Parathyroid adenoma (tissue), 2 donors: Measurements from ENCODE around the gene HERC5.
"Not testable (repeated sequence)": the region's sequence is repeated elsewhere in the genome, so short reads cannot be mapped to it uniquely, and the experiment has no call there.

Experiments
- H2AFZ ChIP-seq: fragments of 300-600 bp; sonication (generic); one replicate; pipeline ENCODE4 v1.7.0; 2017; ENCODE audit warnings: antibody characterized with exemption, mild to moderate bottlenecking
- H3K27ac ChIP-seq: fragments of 300-600 bp; sonication (generic); one replicate; pipeline ENCODE4 v1.7.0; 2017
- H3K27me3 ChIP-seq: fragments of 300-600 bp; sonication (generic); one replicate; pipeline ENCODE4 v1.7.0; 2017; ENCODE audit warnings: low read length; ENCODE audit not compliant: control insufficient read depth, insufficient read depth
- H3K36me3 ChIP-seq: fragments of 300-600 bp; sonication (generic); one replicate; pipeline ENCODE4 v1.7.0; 2017; ENCODE audit warnings: low read length; ENCODE audit not compliant: control insufficient read depth, insufficient read depth
- H3K4me1 ChIP-seq: fragments of 300-600 bp; sonication (generic); one replicate; pipeline ENCODE4 v1.7.0; 2017; ENCODE audit warnings: control low read depth
- H3K4me2 ChIP-seq: fragments of 300-600 bp; sonication (generic); one replicate; pipeline ENCODE4 v1.7.0; 2017; ENCODE audit warnings: low read length
- H3K4me3 ChIP-seq: fragments of 300-600 bp; sonication (generic); one replicate; pipeline ENCODE4 v1.7.0; 2017; ENCODE audit warnings: low read depth, low read length
- H3K79me2 ChIP-seq: fragments of 300-600 bp; sonication (generic); one replicate; pipeline ENCODE4 v1.7.0; 2017; ENCODE audit warnings: control low read depth
- H3K9ac ChIP-seq: fragments of 300-600 bp; sonication (generic); one replicate; pipeline ENCODE4 v1.7.0; 2017; ENCODE audit warnings: mild to moderate bottlenecking
- H3K9me3 ChIP-seq: fragments of 300-600 bp; sonication (generic); one replicate; pipeline ENCODE4 v1.7.0; 2017; ENCODE audit warnings: low read length; ENCODE audit not compliant: control insufficient read depth
- TF ChIP-seq, protein P1 (sequence below): fragments of 300-600 bp; sonication (generic); IDR thresholded peaks from one replicate; pipeline ENCODE4 v1.7.0; 2017; ENCODE audit warnings: antibody characterized with exemption, mild to moderate bottlenecking
- donor health status: primary hyperparathyroidism.

Gene HERC5

DNA sequence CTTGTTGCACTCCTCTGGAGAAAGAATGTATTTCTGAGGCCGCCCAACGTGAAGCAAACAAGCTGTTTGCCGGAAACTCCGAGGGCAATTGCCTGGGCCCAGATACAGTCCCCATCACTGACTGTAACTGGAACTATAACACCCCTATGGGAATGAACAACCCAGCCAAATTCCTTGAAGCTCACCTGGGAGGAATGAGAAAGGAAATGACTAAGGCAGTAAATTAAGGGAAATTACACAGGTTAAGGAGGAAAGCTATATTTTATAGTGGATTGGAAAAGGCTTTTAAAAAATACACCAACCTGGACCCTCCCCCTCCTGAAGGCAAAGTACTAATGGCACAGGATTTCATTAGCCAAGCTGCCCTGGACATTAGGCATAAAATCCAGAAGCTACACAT is 11.7 kb upstream of the HERC5 start:
- H3K9me3 ChIP-seq = no peaks in the 10 kb centered on the region

DNA sequence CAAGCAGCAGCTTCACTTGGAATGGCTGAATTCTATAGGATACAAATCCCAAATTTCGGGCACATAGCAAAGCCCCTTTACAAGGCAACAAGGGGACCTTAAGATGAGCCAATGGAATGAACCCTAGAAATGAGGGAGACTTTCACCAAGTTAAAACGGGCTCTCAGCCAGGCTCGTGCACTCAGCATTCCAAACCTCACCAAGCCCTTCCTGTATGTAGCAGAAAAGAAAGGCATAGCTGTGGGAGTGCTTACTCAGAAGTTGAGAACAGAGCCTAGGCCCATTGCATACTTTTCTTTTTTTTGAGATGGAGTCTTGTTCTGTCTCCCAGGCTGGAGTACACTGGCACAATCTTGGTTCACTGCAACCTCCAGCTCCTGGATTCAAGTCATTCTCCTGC is 10.8 kb upstream of the HERC5 start:
- Histone ChIP-seq H2AFZ (no peak overlapping the region), H3K27ac (no peak overlapping the region), H3K9me3 (no peaks in the 10 kb centered on the region), H3K9ac (no peak overlapping the region), H3K4me3 (no peak overlapping the region), H3K27me3 (no peaks in the 10 kb centered on the region), H3K79me2 (no peaks in the 10 kb centered on the region), H3K36me3 (no peaks in the 10 kb centered on the region), H3K4me1 (no peaks in the 10 kb centered on the region), H3K4me2 (no peak overlapping the region)
- TF ChIP-seq, protein P1, sequence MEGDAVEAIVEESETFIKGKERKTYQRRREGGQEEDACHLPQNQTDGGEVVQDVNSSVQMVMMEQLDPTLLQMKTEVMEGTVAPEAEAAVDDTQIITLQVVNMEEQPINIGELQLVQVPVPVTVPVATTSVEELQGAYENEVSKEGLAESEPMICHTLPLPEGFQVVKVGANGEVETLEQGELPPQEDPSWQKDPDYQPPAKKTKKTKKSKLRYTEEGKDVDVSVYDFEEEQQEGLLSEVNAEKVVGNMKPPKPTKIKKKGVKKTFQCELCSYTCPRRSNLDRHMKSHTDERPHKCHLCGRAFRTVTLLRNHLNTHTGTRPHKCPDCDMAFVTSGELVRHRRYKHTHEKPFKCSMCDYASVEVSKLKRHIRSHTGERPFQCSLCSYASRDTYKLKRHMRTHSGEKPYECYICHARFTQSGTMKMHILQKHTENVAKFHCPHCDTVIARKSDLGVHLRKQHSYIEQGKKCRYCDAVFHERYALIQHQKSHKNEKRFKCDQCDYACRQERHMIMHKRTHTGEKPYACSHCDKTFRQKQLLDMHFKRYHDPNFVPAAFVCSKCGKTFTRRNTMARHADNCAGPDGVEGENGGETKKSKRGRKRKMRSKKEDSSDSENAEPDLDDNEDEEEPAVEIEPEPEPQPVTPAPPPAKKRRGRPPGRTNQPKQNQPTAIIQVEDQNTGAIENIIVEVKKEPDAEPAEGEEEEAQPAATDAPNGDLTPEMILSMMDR = no peak

More for the DNA sequence above, 11.7 kb upstream of the HERC5 start:
- Histone ChIP-seq H2AFZ (no peak overlapping the region), H3K27me3 (no peaks in the 10 kb centered on the region), H3K36me3 (no peaks in the 10 kb centered on the region), H3K79me2 (no peaks in the 10 kb centered on the region), H3K4me1 (no peaks in the 10 kb centered on the region), H3K4me3 (no peak overlapping the region), H3K9ac (no peak overlapping the region), H3K4me2 (no peak overlapping the region), H3K27ac (no peak overlapping the region)
- TF ChIP-seq, protein P1 = no peak

GRCh38 chr4:88447371-88448095 is 9.4 kb upstream of the HERC5 start:
- H3K4me1 ChIP-seq = no peaks in the 10 kb centered on the region
- H3K79me2 ChIP-seq = no peaks in the 10 kb centered on the region
- no peak overlapping the region for H2AFZ ChIP-seq
- no peaks in the 10 kb centered on the region for H3K27me3 ChIP-seq
- H3K4me2 ChIP-seq = no peak overlapping the region
- H3K9ac ChIP-seq = no peak overlapping the region
- TF ChIP-seq, protein P1 = no peak
- H3K9me3 ChIP-seq = no peaks in the 10 kb centered on the region
- H3K27ac ChIP-seq = no peak overlapping the region
- H3K4me3 ChIP-seq = no peak overlapping the region
- H3K36me3 ChIP-seq = no peaks in the 10 kb centered on the region

DNA sequence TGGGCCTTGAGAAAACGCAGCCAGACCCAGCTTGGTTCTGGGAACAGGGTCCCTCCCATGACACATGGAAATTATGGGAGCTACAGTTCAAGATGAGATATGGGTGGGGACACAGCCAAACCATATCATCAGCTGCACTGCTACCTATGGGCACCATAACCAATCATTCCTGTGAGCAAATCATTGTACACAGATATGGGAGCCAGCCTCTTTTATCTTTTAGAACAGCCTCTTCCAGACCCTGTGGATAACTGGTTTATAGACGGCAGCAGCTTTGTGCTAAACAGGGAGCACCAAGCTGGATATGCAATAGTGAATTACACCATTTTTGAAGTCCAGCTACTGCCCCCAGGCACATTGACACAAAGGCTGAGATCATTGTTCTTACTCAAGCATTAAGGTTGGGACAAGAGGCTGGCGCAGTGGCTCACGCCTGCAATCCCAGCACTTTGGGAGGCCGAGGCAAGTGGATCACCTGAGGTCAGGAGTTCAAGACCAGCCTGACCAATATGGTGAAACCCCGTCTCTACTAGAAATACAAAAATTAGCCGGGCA is 8.6 kb upstream of the HERC5 start:
- H3K27me3 ChIP-seq, H3K79me2 ChIP-seq, H3K4me2 ChIP-seq, H3K4me1 ChIP-seq, H3K4me3 ChIP-seq, H3K9ac ChIP-seq, H3K36me3 ChIP-seq, H2AFZ ChIP-seq, H3K9me3 ChIP-seq, H3K27ac ChIP-seq: not testable (repeated sequence)

GRCh38 chr4:88448889-88449288 is 8.0 kb upstream of the HERC5 start:
- Histone ChIP-seq H2AFZ (no peak overlapping the region), H3K27me3 (no peaks in the 10 kb centered on the region), H3K4me2 (no peak overlapping the region), H3K36me3 (no peaks in the 10 kb centered on the region), H3K79me2 (no peaks in the 10 kb centered on the region), H3K4me3 (no peak overlapping the region), H3K9ac (no peak overlapping the region), H3K9me3 (no peaks in the 10 kb centered on the region), H3K27ac (no peak overlapping the region), H3K4me1 (no peaks in the 10 kb centered on the region)
- TF ChIP-seq, protein P1 = no peak
